ENCODE measurements around the gene NEK8. TPM values are rescaled to one million over a fixed set of nuclear protein-coding genes. Genes with fewer than 3 reads are reported as not detected.

Gene NEK8
- total RNA-seq, 1 donor from 2014 or later = 0.82 TPM

DNA sequence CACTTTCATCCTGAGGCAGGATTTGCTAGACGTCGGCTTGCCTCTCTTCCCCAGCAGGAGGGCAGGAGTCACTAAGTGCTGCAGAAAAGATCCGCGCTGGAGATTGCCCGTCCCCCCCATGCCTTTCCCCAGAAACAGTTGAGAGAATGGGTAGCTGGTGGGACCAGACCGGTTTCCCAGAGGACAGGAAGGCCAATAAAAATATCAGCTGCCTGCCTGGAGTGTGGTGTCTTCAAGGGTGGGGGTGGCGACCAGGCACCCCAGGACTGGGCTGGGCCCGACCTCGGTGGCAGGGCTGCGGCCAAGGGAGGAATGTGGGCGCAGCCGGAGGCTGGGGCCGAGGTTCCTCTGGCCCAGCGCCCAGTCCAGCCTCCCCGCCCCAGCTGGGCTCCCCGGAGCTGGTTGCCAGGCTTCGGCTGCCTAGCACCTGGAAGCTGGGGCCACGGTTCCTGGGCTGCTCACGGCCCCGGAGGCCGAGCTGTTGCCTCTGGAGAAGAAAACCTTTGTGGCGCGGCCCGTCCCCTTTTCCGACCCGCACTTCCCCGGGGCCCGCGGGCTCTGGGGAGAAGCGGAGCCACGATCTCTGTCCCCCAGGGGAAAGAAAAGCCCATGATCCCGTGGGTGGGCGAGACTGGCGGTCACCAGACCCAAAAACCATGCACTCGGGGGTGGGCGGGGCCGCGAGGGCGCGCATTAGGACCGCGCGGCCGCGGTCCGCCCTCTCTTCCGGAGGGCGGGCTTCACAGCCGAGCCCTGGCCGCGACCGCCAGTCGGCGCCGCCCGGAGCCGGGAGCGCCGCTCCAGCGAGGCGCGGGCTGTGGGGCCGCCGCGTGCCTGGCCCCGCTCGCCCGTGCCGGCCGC, 14.9 kb downstream of the NEK8 start, which contains the start of gene TRAF4:
TSS of gene TRAF4 (plus strand) at position 769 of the 861 bp plus-strand sequence. CDS start 102 bp downstream, outside the sequence.
- DNase-seq (ENCODE audit: low spot score in 2 of 2) (peak; percentile 93 to 95), FAIRE-seq (no peak)

DNA sequence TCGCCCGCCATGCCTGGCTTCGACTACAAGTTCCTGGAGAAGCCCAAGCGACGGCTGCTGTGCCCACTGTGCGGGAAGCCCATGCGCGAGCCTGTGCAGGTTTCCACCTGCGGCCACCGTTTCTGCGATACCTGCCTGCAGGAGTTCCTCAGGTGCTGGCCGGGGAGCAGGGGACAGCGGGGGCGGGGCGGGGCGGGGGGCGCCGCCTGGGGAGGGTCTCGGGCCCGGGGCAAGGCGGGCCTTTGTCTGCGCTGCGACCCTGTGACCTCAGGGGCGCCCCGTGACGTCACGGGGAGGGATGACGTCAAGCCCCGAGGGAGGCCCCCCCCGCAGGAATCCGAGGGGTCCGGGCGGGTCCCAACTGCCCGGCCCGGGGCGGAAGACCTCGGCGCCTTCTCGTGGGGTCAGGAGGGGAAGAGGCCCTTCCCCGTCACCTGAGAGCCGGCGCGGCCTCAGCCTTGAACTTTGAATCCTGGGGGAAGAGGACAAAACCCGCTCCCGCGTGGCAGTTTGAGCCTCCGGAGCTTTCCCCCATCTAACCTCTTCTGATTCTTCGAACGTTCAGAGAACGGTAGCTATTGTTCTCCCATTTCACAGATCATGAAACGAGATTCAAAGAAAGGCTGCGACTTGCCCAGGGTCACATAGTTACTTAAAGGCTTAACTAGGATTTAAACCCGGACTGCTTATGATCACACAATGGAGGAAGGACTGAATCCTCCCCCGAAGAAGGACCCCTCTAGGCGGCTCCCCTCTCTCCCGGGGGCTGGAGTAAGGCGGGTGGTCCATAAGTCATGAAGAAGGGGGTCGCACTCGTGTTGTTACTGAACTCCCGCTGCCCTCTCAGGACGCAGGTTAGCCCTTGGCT, 15.8 kb downstream of the NEK8 start:
- FAIRE-seq (no peak), DNase-seq (ENCODE audit: low spot score in 2 of 2) (peak; percentile 82 to 90)

DNA sequence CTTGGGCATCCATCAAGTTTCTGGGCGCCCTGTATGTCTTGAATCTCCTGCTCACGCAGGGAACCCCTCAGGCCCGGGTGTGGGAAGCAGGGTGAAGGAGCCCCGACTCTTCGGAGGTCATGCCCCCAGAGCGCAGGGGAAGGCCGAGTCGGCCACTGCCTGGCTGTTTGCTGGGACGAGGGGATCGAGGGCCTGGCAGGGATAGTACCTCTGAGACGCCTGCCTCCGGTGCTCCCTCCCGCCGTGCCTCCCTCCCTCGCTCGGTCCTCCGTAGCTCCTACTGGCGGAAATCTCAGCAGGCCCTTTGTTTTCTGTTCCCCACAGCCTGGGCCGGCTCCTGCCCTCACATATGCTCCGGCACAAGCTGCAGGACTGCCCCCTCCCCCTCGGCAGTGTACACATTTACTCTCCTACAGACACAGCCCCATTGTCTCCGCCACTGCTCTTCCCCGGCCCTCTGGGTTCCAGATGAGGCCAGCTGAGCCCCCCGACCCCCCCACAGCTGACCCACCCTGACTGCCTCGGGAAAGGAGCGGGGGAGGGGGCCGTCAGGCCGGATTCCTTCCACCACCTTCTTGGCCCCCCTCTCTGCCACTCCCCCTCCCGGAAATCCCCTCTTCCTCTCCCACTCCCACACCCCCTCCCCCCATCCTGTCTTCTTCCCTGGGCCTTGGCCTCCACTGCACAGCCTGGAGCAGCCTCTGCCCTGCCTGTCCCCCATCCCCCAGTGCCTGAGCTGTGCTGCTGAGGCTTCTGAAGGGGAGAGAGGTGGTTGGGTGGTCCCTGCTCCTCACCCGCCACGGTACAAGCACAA, 16.6 kb downstream of the NEK8 start:
- peak; percentile 64 to 84 for DNase-seq (ENCODE audit: low spot score in 2 of 2)
- FAIRE-seq = no peak

DNA sequence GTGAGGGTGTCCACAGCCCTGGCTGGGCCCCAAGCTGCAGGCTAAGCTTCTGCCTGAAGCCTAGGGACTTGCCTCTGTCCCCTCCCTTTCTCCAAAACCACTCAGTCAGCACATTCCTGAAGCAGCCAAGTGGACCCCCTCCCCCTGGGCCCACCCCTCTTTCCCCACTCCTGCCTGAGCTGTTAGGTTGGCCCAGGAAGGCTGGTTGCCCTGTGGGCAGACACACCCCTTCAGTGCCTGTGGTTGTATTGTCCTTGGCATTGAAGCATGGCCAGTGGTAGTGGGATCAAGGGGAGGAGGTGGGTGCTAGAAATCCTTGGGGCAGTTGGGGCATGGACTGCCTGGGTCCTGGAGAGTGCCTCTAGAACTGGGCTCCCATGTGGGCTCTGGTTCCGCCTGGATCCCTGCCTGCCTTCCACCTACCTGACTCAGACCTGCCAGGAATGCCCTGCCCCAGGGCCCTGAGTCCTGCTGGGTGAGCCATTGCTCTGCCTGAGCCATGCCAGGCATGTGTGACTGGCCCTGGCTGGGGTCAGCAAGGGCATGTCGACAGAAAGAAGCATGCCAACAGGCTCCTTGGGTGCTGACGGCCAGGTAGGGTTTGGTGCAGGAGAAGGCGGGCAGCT, 17.3 kb downstream of the NEK8 start:
- FAIRE-seq = no peak
- no peak for DNase-seq (ENCODE audit: low spot score in 2 of 2)

DNA sequence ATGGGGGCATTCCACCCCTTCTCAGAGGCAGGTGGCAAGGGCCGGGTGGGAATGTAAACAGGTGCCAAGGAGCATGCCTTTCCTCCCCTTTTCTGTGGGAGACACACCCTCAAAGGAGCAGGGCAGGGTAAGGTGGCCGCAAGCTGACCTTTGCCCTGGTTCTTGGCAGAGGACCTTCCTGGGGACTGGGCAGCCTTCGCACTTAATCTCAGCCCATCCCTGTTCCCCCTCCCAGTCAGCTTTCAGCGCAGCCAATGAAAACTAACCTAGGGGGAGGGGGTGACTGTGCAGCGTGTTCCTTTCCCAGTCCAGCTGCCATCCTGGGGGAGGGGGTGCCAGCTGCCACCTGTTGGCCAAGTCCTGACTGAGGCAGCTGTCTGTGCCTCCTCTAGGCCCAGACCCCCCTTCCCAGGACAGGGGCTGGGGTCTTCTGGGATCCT, 18.0 kb downstream of the NEK8 start:
- DNase-seq (ENCODE audit: low spot score in 2 of 2) = peak in 1 of 2 donors; percentile 49

DNA sequence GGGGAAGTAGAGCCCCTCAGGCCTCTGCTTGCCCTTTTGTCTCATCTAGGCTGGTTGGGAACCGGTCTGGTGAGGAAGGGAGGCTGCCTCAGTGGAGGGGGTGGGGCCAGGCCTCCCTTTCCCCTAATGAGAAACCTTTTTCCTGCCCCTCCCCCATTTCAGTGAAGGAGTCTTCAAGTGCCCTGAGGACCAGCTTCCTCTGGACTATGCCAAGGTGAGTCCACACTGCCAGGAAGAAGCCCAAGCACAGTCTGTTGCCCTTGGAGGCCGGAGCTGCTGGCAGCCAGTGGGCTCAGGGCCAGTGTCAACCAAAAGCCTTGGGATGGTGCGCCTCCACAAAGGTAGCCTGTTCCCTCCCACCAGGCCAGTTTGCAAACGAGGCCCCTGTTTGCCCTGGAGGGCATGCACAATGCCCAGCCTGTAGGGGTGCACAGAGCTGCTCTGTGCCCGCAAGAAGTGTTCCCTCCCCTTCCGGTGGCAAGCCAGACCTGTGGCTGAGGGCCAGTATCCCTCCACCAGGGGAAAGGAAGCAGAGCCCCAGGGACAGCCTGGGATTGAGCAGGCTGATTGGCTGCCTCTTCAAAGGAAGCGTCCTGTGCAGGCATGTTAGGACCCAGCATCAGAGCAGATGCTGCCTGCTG, 18.6 kb downstream of the NEK8 start:
- DNase-seq (ENCODE audit: low spot score in 2 of 2) = no peak
- no peak for FAIRE-seq

More for the DNA sequence above, 18.0 kb downstream of the NEK8 start:
- no peak for FAIRE-seq

DNA sequence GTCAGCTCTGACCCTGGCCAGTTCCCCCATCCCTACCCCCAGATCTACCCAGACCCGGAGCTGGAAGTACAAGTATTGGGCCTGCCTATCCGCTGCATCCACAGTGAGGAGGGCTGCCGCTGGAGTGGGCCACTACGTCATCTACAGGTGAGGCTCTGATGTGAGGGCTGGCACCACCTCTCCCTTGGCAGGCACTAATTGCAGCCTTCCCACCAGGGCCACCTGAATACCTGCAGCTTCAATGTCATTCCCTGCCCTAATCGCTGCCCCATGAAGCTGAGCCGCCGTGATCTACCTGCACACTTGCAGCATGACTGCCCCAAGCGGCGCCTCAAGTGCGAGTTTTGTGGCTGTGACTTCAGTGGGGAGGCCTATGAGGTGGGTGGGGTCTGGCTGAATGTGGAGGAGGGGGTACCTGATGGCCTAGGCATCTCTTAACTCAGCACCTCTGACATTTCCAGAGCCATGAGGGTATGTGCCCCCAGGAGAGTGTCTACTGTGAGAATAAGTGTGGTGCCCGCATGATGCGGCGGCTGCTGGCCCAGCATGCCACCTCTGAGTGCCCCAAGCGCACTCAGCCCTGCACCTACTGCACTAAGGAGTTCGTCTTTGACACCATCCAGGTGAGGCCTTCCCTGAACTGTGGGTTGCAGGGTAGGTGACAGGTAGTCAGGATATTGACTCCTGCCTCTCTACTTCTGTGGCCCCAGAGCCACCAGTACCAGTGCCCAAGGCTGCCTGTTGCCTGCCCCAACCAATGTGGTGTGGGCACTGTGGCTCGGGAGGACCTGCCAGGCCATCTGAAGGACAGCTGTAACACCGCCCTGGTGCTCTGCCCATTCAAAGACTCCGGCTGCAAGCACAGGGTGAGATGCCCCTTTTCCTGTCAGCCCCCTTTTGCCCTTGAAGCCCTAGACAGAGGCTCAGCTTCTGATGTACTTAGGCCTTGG, 19.5 kb downstream of the NEK8 start:
- FAIRE-seq = no peak
- DNase-seq (ENCODE audit: low spot score in 2 of 2) = no peak

DNA sequence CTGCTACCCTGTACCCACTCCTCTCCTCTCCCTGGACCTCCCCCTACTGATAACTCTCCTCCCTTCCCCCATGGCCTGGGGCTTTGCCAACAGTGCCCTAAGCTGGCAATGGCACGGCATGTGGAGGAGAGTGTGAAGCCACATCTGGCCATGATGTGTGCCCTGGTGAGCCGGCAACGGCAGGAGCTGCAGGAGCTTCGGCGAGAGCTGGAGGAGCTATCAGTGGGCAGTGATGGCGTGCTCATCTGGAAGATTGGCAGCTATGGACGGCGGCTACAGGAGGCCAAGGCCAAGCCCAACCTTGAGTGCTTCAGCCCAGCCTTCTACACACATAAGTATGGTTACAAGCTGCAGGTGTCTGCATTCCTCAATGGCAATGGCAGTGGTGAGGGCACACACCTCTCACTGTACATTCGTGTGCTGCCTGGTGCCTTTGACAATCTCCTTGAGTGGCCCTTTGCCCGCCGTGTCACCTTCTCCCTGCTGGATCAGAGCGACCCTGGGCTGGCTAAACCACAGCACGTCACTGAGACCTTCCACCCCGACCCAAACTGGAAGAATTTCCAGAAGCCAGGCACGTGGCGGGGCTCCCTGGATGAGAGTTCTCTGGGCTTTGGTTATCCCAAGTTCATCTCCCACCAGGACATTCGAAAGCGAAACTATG, 20.4 kb downstream of the NEK8 start:
- no peak for DNase-seq (ENCODE audit: low spot score in 2 of 2)
- no peak for FAIRE-seq

DNA sequence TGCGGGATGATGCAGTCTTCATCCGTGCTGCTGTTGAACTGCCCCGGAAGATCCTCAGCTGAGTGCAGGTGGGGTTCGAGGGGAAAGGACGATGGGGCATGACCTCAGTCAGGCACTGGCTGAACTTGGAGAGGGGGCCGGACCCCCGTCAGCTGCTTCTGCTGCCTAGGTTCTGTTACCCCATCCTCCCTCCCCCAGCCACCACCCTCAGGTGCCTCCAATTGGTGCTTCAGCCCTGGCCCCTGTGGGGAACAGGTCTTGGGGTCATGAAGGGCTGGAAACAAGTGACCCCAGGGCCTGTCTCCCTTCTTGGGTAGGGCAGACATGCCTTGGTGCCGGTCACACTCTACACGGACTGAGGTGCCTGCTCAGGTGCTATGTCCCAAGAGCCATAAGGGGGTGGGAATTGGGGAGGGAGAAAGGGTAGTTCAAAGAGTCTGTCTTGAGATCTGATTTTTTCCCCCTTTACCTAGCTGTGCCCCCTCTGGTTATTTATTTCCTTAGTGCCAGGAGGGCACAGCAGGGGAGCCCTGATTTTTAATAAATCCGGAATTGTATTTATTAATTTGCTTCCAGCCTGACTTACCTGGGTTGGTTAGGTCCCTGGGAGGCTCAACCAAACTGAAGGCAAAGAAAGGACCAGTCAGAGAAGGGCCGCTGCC, 21.1 kb downstream of the NEK8 start:
- no peak for DNase-seq (ENCODE audit: low spot score in 2 of 2)
- FAIRE-seq = no peak

DNA sequence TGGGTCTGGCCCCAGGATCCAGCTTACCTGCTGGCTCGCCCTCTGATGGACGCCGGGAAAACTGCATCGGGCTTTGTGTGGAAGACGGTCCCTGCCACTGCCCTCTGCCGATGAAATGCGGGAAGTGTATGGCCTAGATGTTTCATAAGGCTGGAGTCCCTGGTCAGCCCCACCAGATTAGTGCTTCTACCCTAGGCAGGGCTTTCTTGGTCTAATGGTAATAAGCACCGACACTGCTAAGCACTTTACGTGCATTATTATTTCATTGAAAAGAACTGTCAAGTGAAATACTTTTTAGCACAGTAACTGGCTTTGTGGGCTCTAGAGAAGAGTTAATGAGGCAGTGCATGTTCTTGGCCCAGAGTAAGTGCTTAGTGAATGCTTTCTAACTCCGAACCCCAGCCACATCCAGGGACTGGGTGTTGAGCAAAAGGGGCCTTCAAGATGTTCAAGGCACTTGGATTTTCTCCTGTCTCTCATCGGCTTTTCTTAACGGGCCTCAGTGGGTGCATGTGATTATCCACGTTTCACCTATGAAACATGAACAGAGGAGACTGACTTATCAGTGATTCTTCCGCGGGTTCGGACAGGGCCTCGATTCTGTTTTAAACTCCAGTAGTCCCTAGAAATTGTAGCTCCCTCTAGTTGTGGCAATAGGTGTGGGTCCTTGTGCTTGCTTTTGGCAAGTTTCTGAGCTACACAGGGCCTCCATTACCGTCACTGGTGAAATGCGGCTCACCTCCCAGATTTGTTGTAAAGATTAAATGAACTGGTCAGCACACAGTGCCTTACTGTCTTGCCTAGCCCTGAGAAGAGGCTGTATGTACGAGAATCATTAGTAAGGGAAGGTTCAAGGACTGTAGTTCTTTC, 21.8 kb downstream of the NEK8 start:
- peak; percentile 67 to 78 for DNase-seq (ENCODE audit: low spot score in 2 of 2)
- FAIRE-seq = no peak

DNA sequence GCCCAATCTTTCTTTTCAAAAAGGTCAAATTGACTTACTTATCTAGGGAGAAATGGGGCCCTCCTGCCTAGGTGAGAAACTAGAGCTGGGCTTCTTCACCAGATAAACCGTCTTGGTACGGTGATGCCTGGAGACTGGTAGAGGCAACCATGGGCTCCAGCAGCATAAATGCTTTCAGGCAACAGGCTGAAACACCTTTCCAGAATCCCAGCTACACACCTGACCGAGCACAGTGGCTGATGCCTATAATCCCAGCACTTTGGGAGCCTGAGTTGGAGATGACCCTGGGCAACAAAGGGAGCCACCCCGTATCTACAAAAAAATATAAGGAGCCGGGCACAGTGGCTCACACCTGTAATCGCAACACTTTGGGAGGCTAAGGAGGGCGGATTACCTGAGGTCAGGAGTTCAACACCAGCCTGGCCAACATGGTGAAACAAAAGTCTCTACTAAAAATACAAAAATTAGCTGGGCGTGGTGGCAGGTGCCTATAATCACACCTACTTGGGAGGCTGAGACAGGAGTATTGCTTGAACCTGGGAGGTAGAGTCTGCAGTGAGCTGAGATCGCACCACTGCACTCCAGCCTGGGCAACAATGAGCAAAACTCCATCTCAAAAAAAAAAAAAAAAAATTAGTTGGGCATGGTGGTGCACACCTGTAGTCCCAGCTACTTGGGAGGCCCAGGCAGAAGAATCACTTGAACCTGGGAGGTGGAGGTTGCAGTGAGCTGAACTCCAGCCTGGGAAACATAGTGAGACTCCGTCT, 23.2 kb downstream of the NEK8 start:
- DNase-seq (ENCODE audit: low spot score in 2 of 2) = no peak
- FAIRE-seq = no peak

DNA sequence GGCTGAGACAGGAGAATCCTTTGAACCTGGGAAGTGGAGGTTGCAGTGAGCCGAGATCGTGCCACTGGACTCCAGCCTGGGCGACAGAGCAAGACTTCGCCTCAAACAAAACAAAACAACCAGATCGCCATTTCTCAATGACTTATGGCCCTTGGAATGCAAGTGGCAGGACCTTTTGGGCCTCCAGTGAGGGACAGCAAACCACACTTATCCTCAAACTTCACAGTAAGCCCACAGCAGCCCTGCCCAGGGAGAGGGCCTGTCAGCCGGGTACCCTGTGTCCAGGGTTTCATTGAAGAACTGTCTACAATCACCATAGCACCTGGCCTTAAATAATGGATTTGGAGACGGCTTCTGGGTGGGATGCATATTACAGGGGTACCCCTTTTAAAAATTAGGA, 26.9 kb downstream of the NEK8 start:
- no peak for DNase-seq (ENCODE audit: low spot score in 2 of 2)
- FAIRE-seq = no peak

DNA sequence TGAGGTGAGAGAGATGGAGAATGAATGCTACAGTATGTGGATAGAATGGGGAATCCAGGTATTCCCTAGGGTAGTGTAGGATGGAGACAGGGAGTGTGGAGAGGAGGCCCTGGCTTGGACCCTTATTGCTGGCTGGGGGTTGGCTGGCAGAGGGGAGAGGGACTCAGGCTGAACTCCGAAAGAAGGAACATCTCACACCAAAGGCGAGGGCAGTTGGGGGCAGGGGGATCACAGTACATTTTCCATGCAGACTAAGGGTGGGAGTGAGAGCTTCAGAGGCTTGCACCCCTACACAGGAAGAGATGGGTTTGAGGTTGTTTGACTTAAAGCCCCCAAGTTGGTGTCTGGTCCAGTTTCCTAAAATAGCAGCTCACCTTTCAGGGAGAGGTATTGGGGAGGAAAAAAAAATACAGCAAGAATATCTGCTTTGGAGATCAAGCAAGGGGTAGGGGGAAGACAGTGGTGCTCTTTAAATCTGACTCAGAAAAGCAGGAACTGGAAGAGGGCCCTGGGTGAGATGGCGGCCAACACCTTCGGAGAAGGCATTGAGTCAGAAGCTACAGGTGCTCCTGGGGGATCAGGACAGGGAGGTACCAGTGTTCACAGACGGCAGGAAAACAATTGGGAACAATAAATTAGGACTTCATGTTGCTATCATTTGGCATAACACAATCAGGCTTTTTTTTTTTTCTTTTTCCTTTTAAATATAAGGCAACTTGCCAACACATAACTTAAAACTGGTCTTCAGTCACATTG, 27.6 kb downstream of the NEK8 start:
- DNase-seq (ENCODE audit: low spot score in 2 of 2) (no peak), FAIRE-seq (no peak)

DNA sequence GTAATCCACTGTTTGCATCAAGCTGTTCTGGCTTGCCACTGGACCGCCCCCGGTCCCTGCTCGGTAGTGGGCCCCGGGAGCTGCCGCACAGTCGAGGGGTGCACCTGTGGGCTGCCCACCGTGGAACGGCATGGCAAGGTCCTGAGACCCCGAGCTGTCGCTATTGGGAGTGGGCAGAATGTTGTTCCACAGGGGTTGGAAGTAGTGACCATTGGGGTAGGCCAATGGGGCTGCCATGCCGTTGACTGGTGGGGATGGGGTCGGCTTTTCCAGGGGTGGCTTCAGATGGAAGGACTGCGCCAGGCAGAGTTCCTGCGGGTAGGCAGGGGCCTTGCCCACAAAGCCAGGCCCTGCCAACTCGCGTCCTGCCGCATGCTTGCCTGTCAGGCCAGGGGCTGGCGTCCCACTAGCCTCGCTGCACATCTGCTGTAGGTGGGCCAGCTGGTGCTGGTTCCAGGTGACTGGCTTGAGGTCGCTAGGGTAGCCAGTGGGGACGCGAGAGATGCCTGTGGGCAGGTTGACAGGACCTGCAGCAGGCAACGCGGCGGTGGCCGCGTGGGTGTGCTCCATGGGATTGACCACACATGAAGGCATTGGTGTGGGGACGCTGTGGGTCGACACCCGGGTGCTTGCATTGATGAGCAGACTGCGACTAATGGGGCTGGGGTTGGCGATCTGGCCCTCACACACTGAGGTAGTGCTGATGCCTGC, 30.0 kb downstream of the NEK8 start:
- FAIRE-seq = no peak
- no peak for DNase-seq (ENCODE audit: low spot score in 2 of 2)
